ENCODE data around the gene TTLL12.
A peak's percentile ranks its signal among the peaks of the same experiment; 100 is the strongest.
"Not testable (repeated sequence)": the region's sequence is repeated elsewhere in the genome, so short reads cannot be mapped to it uniquely, and the experiment has no call there.

Gene TTLL12

DNA sequence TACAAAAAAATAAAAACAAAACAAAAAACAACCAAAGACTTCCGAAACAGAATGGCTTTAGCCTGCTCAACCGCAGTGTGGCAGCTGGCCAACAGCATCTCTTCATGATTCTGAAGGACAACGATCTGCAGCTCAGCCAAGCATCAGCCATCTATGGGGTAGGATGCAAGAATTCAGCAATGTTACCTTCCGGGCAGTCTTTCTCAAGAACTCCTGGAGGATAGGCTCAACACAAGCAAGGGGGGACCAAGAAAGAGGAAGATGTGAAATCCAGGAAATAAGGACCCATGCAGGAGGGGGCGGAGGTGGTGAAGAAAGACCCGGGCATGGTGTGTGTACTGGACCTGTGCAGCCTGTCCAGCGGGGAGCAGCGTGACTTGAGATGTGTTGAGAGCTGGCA is 39.1 kb downstream of the TTLL12 start:
- peak overlapping the region; percentile 34 for H3K4me2 ChIP-seq (ENCODE audit: low read length)
- H3K9ac ChIP-seq (ENCODE audit: low read length), result no peak overlapping the region

DNA sequence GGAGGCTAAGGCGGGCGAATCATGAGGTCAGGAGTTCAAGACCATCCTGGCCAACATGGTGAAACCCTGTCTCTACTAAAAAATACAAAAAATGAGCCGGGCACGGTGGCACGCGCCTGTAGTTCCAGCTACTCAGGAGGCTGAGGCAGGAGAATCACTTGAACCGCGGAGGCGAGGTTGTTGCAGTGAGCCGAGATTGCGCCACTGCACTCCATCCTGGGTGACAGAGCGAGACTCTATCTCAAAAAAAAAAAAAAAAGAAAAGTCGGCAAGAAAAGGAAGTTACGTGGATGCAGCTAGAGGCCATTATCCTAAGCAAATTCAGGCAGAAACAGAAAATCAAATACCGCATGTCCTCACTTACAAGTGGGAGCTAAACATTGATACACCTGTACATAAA is 40.6 kb downstream of the TTLL12 start:
- H3K4me3 ChIP-seq (ENCODE audit: low read depth, low read length, poor library complexity, severe bottlenecking); H3K36me3 ChIP-seq (ENCODE audit: insufficient read depth, low read length); H3K9me3 ChIP-seq (ENCODE audit: low read length); H3K79me2 ChIP-seq (ENCODE audit: insufficient read depth, low read length); H3K9me2 ChIP-seq (ENCODE audit: low read depth, low read length); H3K9ac ChIP-seq (ENCODE audit: low read length); H3F3A ChIP-seq (ENCODE audit: insufficient read depth, low read length); H3K4me2 ChIP-seq (ENCODE audit: low read length); H3K27ac ChIP-seq (ENCODE audit: low read depth, low read length, poor library complexity, severe bottlenecking); H4K20me1 ChIP-seq (ENCODE audit: insufficient read depth, low read length); H3K27me3 ChIP-seq (ENCODE audit: insufficient read depth, low read length); H2AFZ ChIP-seq (ENCODE audit: low read length): not testable (repeated sequence)
- peaks cover 38% of the 10 kb centered on the region for H3K4me1 ChIP-seq (ENCODE audit: insufficient read depth, low read length, severe bottlenecking)

More for the DNA sequence above, 39.1 kb downstream of the TTLL12 start:
- H3K9me2 ChIP-seq (ENCODE audit: low read depth, low read length), result no peaks in the 10 kb centered on the region
- no peaks in the 10 kb centered on the region for H3K36me3 ChIP-seq (ENCODE audit: insufficient read depth, low read length)
- H4K20me1 ChIP-seq (ENCODE audit: insufficient read depth, low read length), result no peaks in the 10 kb centered on the region
- H3K9me3 ChIP-seq (ENCODE audit: low read length), result no peaks in the 10 kb centered on the region
- no peaks in the 10 kb centered on the region for H3F3A ChIP-seq (ENCODE audit: insufficient read depth, low read length)
- no peaks in the 10 kb centered on the region for H3K79me2 ChIP-seq (ENCODE audit: insufficient read depth, low read length)
- H3K27me3 ChIP-seq (ENCODE audit: insufficient read depth, low read length), result peaks cover 12% of the 10 kb centered on the region; the same call in 1 of the 2 replicates
- TF ChIP-seq, protein P1, sequence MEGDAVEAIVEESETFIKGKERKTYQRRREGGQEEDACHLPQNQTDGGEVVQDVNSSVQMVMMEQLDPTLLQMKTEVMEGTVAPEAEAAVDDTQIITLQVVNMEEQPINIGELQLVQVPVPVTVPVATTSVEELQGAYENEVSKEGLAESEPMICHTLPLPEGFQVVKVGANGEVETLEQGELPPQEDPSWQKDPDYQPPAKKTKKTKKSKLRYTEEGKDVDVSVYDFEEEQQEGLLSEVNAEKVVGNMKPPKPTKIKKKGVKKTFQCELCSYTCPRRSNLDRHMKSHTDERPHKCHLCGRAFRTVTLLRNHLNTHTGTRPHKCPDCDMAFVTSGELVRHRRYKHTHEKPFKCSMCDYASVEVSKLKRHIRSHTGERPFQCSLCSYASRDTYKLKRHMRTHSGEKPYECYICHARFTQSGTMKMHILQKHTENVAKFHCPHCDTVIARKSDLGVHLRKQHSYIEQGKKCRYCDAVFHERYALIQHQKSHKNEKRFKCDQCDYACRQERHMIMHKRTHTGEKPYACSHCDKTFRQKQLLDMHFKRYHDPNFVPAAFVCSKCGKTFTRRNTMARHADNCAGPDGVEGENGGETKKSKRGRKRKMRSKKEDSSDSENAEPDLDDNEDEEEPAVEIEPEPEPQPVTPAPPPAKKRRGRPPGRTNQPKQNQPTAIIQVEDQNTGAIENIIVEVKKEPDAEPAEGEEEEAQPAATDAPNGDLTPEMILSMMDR (IDR thresholded peaks at IDR 0.05; ENCODE audit: low read length), result no peak
- TF ChIP-seq EZH2 (IDR thresholded peaks at IDR 0.05; ENCODE audit: borderline replicate concordance, low read length), result no peak
- H3K27ac ChIP-seq (ENCODE audit: low read depth, low read length, poor library complexity, severe bottlenecking), result no peak overlapping the region
- peaks cover 43% of the 10 kb centered on the region for H3K4me1 ChIP-seq (ENCODE audit: insufficient read depth, low read length, severe bottlenecking)
- H2AFZ ChIP-seq (ENCODE audit: low read length), result no peak overlapping the region
- H3K4me3 ChIP-seq (ENCODE audit: low read depth, low read length, poor library complexity, severe bottlenecking), result no peak overlapping the region

DNA sequence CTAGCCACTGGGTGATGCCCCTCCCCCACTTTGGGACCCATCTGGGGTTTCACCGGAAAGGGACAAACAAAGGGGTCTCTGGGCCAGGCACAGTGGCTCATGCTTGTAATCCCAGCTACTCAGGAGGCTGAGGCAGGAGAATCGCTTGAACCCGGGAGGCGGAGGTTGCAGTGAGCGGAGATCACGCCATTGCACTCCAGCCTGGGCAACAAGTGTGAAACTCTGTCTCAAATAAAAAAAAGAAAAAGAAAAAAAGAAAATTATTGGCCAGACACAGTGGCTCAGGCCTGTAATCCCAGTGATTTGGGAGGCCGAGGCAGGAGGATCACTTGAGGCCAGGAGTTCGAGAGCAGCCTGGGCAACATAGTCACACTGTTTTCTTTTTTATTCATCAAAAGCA is 41.6 kb downstream of the TTLL12 start:
- H3K27ac ChIP-seq (ENCODE audit: low read depth, low read length, poor library complexity, severe bottlenecking); H3K9me3 ChIP-seq (ENCODE audit: low read length); H3K4me2 ChIP-seq (ENCODE audit: low read length); H3K9ac ChIP-seq (ENCODE audit: low read length); H3F3A ChIP-seq (ENCODE audit: insufficient read depth, low read length); H2AFZ ChIP-seq (ENCODE audit: low read length); H3K9me2 ChIP-seq (ENCODE audit: low read depth, low read length); H3K4me3 ChIP-seq (ENCODE audit: low read depth, low read length, poor library complexity, severe bottlenecking); H4K20me1 ChIP-seq (ENCODE audit: insufficient read depth, low read length); H3K79me2 ChIP-seq (ENCODE audit: insufficient read depth, low read length); H3K27me3 ChIP-seq (ENCODE audit: insufficient read depth, low read length): not testable (repeated sequence)
- peaks cover 12% of the 10 kb centered on the region for H3K36me3 ChIP-seq (ENCODE audit: insufficient read depth, low read length)
- peaks cover 38% of the 10 kb centered on the region for H3K4me1 ChIP-seq (ENCODE audit: insufficient read depth, low read length, severe bottlenecking)

DNA sequence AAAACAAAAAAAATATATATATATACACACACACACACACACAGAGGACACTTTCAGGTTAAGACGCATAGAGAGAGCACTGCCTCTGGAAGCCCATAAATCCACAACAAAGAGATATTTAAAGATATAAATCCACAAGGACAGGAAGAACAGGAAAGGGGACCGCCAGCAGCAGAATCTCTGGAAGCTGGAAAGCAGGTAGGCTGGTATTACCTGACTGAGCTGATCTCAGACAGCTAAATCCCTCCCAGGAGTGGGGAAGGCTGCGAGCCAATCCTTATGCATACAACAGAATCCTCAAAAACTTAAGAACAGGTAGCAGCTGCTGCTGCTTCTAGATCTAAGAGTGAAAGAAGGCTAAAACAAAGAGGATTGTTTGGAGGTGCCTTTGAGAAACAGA is 42.0 kb downstream of the TTLL12 start:
- H3K4me2 ChIP-seq (ENCODE audit: low read length), result no peak overlapping the region
- TF ChIP-seq, protein P1 (IDR thresholded peaks at IDR 0.05; ENCODE audit: low read length), result no peak
- no peak for TF ChIP-seq EZH2 (IDR thresholded peaks at IDR 0.05; ENCODE audit: borderline replicate concordance, low read length)
- H3K79me2 ChIP-seq (ENCODE audit: insufficient read depth, low read length), result peaks cover 3% of the 10 kb centered on the region; the same call in 1 of the 2 replicates
- H3K9me3 ChIP-seq (ENCODE audit: low read length), result no peaks in the 10 kb centered on the region
- no peaks in the 10 kb centered on the region for H3F3A ChIP-seq (ENCODE audit: insufficient read depth, low read length)
- no peak overlapping the region for H3K9ac ChIP-seq (ENCODE audit: low read length)
- no peaks in the 10 kb centered on the region for H3K27me3 ChIP-seq (ENCODE audit: insufficient read depth, low read length)
- no peak overlapping the region for H2AFZ ChIP-seq (ENCODE audit: low read length)
- H3K4me1 ChIP-seq (ENCODE audit: insufficient read depth, low read length, severe bottlenecking), result peaks cover 38% of the 10 kb centered on the region
- H3K27ac ChIP-seq (ENCODE audit: low read depth, low read length, poor library complexity, severe bottlenecking), result no peak overlapping the region
- H3K9me2 ChIP-seq (ENCODE audit: low read depth, low read length), result no peaks in the 10 kb centered on the region
- H3K4me3 ChIP-seq (ENCODE audit: low read depth, low read length, poor library complexity, severe bottlenecking), result no peak overlapping the region
- H4K20me1 ChIP-seq (ENCODE audit: insufficient read depth, low read length), result no peaks in the 10 kb centered on the region
- peaks cover 16% of the 10 kb centered on the region for H3K36me3 ChIP-seq (ENCODE audit: insufficient read depth, low read length)

All from OCI-LY1 (cell line).